HT1080 (cell line): ENCODE results near the gene SERF2. TPM values are rescaled to one million over a fixed set of nuclear protein-coding genes. Genes with fewer than 3 reads are reported as not detected.
A peak's percentile ranks its signal among the peaks of the same experiment; 100 is the strongest.
"Not testable (repeated sequence)": the region's sequence is repeated elsewhere in the genome, so short reads cannot be mapped to it uniquely, and the experiment has no call there.

ENCODE experiments used
- DNase-seq: peaks from one replicate; pipeline ENCODE4 v3.0.0-alpha.2; 2015; ENCODE audit warnings: low read depth
- total RNA-seq: library from RNA; depleted of rRNA; stranded (reverse); fragments of >200 nt; shearing (Covaris generic); gene quantifications from 2 replicates; pipeline ENCODE4 v1.2.3, GENCODE V29; 2014

Gene SERF2
- total RNA-seq, 1 experiment from 2014 or later, result 346 TPM

- DNase-seq, result peak; percentile 11
Observed at GRCh38 chr15:43792761-43793476, 799 bp downstream of the SERF2 start.

GRCh38 chr15:43793647-43794046 lies 1.5 kb downstream of the SERF2 start:
- no peak for DNase-seq

- DNase-seq, result peak; percentile 69
Observed at GRCh38 chr15:43794269-43795037, 2.3 kb downstream of the SERF2 start.

GRCh38 chr15:43795197-43795596 lies 3.1 kb downstream of the SERF2 start:
- DNase-seq, result no peak

- DNase-seq, result no peak
Observed at GRCh38 chr15:43795997-43796396, 3.9 kb downstream of the SERF2 start.

GRCh38 chr15:43796566-43796965 lies 4.4 kb downstream of the SERF2 start:
- DNase-seq, result no peak

- no peak for DNase-seq
Observed at GRCh38 chr15:43799209-43799944, 7.3 kb downstream of the SERF2 start.

GRCh38 chr15:43799945-43800285 lies 7.8 kb downstream of the SERF2 start, which contains the start of gene SERINC4:
Gene SERINC4, minus strand, starts transcription at chr15:43800220. Its CDS starts 234 bp downstream, at chr15:43799986.
- no peak for DNase-seq

GRCh38 chr15:43800286-43801141 lies 8.4 kb downstream of the SERF2 start, which contains the start of gene HYPK:
Gene HYPK, plus strand, starts transcription at chr15:43800599. Its CDS starts 24 bp downstream, at chr15:43800623.
- peak; percentile 81 for DNase-seq

GRCh38 chr15:43802676-43803075 lies 10.6 kb downstream of the SERF2 start:
- DNase-seq, result not testable (repeated sequence)

- no peak for DNase-seq
Observed at GRCh38 chr15:43808435-43808950, 16.4 kb downstream of the SERF2 start.

- DNase-seq, result no peak
Observed at GRCh38 chr15:43808960-43809678, 17.0 kb downstream of the SERF2 start.

GRCh38 chr15:43815064-43815463 lies 22.9 kb downstream of the SERF2 start:
- DNase-seq, result not testable (repeated sequence)

GRCh38 chr15:43821505-43821904 lies 29.4 kb downstream of the SERF2 start:
- no peak for DNase-seq

GRCh38 chr15:43824302-43825246 lies 32.5 kb downstream of the SERF2 start, which contains the start of gene MFAP1:
Gene MFAP1, minus strand, starts transcription at chr15:43824690. Its CDS starts 121 bp downstream, at chr15:43824569.
- DNase-seq, result peak; percentile 95

GRCh38 chr15:43825305-43825704 lies 33.2 kb downstream of the SERF2 start:
- not testable (repeated sequence) for DNase-seq

- DNase-seq, result no peak
Observed at GRCh38 chr15:43826029-43826507, 33.9 kb downstream of the SERF2 start.

GRCh38 chr15:43826508-43827341 lies 34.6 kb downstream of the SERF2 start, which contains the start of gene WDR76:
Gene WDR76, plus strand, starts transcription at chr15:43827002. Its CDS starts 31 bp downstream, at chr15:43827033.
- DNase-seq, result peak; percentile 81
